ENCODE data around the gene NLRC5.
A peak's percentile ranks its signal among the peaks of the same experiment; 100 is the strongest.

Gene NLRC5, protein sequence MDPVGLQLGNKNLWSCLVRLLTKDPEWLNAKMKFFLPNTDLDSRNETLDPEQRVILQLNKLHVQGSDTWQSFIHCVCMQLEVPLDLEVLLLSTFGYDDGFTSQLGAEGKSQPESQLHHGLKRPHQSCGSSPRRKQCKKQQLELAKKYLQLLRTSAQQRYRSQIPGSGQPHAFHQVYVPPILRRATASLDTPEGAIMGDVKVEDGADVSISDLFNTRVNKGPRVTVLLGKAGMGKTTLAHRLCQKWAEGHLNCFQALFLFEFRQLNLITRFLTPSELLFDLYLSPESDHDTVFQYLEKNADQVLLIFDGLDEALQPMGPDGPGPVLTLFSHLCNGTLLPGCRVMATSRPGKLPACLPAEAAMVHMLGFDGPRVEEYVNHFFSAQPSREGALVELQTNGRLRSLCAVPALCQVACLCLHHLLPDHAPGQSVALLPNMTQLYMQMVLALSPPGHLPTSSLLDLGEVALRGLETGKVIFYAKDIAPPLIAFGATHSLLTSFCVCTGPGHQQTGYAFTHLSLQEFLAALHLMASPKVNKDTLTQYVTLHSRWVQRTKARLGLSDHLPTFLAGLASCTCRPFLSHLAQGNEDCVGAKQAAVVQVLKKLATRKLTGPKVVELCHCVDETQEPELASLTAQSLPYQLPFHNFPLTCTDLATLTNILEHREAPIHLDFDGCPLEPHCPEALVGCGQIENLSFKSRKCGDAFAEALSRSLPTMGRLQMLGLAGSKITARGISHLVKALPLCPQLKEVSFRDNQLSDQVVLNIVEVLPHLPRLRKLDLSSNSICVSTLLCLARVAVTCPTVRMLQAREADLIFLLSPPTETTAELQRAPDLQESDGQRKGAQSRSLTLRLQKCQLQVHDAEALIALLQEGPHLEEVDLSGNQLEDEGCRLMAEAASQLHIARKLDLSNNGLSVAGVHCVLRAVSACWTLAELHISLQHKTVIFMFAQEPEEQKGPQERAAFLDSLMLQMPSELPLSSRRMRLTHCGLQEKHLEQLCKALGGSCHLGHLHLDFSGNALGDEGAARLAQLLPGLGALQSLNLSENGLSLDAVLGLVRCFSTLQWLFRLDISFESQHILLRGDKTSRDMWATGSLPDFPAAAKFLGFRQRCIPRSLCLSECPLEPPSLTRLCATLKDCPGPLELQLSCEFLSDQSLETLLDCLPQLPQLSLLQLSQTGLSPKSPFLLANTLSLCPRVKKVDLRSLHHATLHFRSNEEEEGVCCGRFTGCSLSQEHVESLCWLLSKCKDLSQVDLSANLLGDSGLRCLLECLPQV (N-terminal part only)

DNA sequence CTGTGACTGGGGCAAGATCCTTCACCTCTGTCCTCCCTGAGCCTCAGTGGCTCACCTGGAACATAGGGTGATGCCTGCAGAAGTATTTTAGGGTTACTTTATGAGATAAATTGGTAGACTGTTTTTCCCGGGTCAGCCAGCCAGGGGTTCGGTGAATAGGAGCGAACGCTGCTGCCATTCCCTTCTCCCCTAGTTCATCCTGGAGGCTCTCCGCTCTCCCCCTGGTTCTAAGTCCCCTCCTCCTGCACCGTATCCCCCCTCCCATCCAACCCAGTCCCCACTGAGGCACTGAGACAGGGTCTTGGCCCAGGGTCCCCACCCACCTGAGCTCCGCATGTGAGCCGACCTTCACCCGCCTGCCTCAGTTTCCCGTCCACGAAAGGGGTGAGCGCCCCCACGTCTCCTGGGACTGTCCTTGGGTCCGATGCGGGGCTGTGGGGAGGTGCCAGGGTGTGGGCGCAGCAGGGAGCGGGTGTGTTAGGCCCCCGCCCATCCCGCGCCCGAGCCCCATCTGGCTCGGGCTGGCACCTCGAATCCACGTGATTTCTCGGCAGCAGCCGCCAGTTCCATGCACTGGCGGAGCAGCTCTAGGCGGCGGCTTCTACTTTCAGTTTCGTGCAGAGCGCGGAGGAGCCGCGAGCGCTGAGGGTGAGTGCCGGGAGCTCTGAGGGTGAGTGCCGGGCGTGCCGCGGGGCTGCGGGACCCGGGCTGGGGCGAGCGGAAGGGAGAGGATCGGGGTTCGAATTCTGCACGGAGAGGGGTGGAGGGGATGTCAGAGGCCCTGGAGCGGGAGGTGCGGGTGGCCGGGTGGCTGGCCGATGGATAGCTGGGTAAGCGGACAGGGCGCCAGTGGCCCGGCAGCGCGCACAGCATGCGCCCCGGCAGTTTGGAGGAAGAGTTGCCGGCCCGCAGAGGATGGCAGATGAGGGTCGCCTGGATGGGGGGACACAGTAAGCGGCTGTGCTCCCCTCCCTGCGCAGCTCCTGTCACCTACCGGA, at the start of gene NLRC5:
NLRC5 (plus strand) TSS at position 610 of the 998 bp plus-strand sequence. CDS start 31,156 bp downstream, outside the sequence.
- peak; percentile 84 for DNase-seq (ENCODE audit: low spot score)

- DNase-seq (ENCODE audit: low spot score): no peak
These were observed 49.6 kb upstream of the NLRC5 start for GRCh38 chr16:56939801-56940200.

DNA sequence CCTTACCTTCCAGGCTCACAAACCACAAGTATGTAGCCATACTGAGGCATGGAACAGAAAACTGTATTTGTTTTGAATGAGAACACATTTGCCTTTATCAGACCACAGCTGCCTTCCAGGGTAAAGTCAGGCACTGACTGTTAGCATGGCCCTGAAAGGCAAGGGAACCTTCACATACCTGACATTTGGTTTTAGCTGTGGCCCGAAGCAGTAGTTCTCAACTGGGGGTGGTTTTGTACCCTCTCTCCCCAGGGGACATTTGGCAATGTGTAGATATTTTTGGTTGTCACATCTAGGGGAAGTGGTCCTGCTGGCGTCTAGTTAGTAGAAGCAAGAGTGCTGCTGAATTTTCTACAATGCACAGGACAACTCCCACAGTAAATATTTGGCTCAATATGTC, 48.3 kb upstream of the NLRC5 start:
- no peak for DNase-seq (ENCODE audit: low spot score)

GRCh38 chr16:56941856-56942331, 47.5 kb upstream of the NLRC5 start:
- no peak for DNase-seq (ENCODE audit: low spot score)

- no peak for DNase-seq (ENCODE audit: low spot score)
These were observed 45.5 kb upstream of the NLRC5 start for GRCh38 chr16:56943761-56944375.

GRCh38 chr16:56944954-56945839, 44.2 kb upstream of the NLRC5 start:
- DNase-seq (ENCODE audit: low spot score): no peak

- DNase-seq (ENCODE audit: low spot score): no peak
These were observed 43.4 kb upstream of the NLRC5 start for GRCh38 chr16:56945847-56946527.

DNA sequence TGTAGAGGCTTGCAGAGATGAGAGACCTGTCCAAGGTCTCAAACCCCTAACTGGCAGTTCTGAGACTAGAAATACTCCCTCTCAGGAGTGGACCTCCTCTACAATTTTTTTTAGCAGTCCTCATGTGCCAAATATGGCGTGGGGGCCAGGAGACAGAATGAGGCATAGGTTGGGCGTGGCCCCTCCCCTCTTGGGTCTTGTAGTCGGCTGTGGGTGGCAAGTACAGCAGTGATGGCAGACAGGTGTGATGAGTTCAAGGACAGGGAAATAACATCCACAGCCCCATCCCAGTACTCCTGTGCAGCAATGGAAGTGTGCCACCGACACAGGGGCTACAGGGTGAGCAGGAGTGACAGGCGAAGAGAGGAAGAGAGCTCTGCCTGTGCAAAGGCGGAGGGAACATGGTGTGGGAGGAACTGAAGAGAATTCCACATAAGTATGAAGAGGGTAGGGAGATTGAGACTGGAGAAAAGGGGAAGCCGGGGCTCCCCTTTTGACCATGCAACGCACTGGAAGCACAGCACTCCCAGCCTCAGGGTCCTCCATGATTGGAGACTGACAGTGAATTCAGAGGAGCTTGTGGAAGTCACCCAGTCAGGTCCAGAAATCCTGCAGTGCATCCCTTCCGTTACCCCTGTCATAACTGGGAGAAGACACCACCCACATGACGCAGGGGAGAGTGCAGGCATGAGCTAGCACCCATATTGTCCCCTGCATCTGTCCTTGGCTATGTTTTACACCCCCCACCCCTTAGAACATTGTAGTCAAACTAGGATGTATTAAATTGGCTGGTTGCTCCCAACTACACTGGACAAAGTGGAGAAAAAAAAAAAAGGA, 42.4 kb upstream of the NLRC5 start:
- no peak for DNase-seq (ENCODE audit: low spot score)

DNA sequence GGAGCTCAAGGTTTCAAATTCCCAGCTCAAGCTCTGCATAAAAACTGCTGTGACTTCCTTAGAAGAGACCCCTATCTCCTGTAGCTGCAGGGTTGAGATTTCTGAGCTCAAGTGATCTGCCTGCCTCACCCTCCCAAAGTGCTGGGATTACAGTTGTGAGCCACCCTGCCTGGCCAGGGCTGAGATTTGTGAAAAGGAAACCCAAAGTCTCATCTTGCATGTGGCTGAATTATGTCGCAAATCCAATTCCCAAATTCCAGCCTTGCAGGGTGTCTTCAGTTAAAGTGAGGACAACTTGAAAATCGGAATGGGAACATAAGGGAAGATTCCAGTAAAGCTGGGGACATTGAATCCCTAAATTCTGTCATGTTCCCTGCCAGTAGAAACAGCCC, 41.8 kb upstream of the NLRC5 start:
- no peak for DNase-seq (ENCODE audit: low spot score)

DNA sequence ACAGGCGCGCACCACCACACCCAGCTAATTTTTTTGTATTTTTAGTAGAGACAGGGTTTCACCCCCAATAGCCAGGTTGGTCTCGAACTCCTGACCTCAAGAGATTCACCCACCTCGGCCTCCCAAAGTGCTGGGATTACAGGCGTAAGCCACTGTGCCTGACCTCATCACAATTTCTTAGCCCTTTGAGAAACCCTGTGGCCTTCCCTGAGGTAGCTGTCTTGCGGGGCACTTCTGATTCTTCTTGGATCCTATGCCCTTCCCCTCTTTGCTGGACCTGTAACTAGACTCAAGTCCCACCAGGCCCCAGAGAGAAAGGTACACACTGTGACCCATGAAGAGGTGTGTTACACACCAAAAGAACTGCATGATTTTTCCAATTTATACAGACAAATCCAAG, 41.1 kb upstream of the NLRC5 start:
- no peak for DNase-seq (ENCODE audit: low spot score)

GRCh38 chr16:56950051-56950450, 39.3 kb upstream of the NLRC5 start:
- DNase-seq (ENCODE audit: low spot score): no peak

GRCh38 chr16:56950455-56950854, 38.9 kb upstream of the NLRC5 start:
- DNase-seq (ENCODE audit: low spot score): no peak

DNA sequence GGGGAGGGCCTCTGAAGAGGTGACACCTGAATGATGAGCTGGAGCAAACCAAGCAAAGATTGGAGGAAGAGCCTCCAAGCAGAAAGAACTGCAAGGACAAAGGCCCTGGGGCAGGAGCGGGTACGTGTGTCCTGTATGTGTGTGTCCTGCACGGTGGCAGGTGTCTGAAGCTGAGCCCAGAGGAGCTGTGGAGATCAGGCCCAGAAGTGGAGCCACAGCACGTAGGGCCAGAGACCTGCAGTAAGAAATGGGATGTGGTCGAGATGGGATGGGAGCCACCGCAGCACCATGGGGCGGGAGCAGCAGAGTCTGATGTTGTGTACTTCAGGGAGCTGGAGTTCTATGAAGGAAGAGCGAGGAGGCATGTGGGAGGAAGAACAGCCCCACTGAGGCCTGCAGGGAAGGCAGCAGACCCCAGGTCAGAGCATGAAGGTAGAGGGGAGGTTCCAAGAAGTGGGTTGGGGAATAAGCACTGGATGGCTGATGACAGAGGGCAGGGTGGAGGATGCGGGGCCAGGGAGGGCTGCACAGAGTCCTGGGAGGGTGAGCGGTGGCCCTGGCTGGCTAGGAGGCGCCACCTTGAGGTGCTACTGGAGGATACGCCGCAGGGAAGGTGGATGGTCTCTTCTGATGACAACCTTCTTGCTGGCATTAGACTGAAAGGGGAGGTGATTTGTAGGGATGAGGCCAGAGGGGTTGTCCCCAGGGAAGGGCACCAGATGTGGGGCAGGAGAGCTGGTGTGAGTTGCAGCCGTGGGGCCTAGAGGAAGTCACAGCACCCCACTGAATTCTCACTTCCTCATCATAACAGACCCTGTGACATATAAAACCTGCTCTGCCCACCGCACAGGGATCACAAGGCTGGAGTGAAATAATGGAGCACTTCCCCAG, 38.2 kb upstream of the NLRC5 start:
- peak; percentile 78 for DNase-seq (ENCODE audit: low spot score)

DNA sequence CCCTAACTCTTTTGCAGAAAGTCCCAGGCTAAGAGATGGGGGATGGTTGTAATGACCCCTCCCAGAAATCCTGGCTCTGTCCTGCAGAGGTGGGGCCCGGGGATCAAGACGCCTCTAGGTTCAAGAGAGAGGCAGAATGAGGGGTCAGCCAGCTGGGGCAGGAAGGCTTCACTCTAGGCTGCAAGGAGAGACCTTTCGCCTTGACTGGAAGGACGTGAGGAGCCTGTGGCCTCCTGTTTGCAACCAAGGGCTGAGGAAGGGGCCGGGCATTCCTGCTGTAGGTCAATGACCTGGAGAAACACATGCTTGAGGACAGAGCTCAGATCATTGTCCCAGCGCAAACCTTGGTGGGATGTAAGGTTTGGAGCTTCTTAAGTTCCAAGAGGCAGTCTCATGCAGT, 36.4 kb upstream of the NLRC5 start:
- no peak for DNase-seq (ENCODE audit: low spot score)

- DNase-seq (ENCODE audit: low spot score): no peak
These were observed 33.3 kb upstream of the NLRC5 start for GRCh38 chr16:56956076-56956475.

DNA sequence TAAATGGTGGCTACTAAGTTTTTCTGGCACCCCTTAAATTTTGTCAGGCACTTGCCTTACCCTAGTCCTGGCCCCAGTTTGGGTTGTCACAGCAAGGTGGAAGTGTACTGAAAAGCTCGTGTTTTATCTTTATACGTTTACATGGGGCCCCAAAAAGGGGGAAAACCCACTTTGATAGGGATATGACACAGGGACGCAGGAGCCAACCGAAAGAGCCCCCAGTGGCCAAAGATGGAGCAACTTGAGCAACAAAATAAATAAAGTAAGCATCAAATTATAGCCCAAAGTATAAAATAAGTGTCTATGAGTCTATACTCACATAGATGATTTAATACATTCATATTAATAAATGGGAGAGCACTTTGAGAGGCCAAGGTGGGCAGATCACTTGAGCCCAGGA, 32.6 kb upstream of the NLRC5 start:
- DNase-seq (ENCODE audit: low spot score): no peak

Data from iPS-NIHi11 (cell line).